K562 (cell line): ENCODE results near the gene NDUFAF5. TPM values are rescaled to one million over a fixed set of nuclear protein-coding genes. Genes with fewer than 3 reads are reported as not detected.

Experiments used
- BRD4 ChIP-seq: fragments of 200-600 bp; sonication (generic); IDR thresholded peaks from 2 replicates; pipeline ENCODE4 v1.6.1; 2017; ENCODE audit warnings: inconsistent platforms
- CAMTA2 ChIP-seq: fragments of 250-450 bp; sonication (Bioruptor Pico); conservative IDR thresholded peaks from 2 replicates; pipeline ENCODE4 v1.5.1; 2022
- ERF ChIP-seq: fragments of 450-650 bp; formaldehyde crosslinking; IDR thresholded peaks from 2 replicates; pipeline ENCODE4 v1.4.0; 2020; ENCODE audit warnings: mild to moderate bottlenecking, mixed read lengths
- HEY1 ChIP-seq: fragments of 250-450 bp; sonication (Bioruptor Pico); IDR thresholded peaks from 2 replicates; pipeline ENCODE4 v1.5.0; 2020; ENCODE audit warnings: mild to moderate bottlenecking, moderate library complexity, borderline replicate concordance
- KHSRP ChIP-seq: fragments of 450-650 bp; IDR thresholded peaks from 2 replicates; pipeline ENCODE4 v1.6.1; 2017
- MAFK ChIP-seq: IDR thresholded peaks from 2 replicates; pipeline ENCODE4 v1.6.1; 2011; ENCODE audit warnings: low read length, improper control_type of control experiment
- NCOA4 ChIP-seq: fragments of 450-650 bp; IDR thresholded peaks from 2 replicates; pipeline ENCODE4 v1.6.1; 2018; ENCODE audit warnings: mild to moderate bottlenecking; ENCODE audit not compliant: partially characterized antibody
- NR4A1 ChIP-seq, 2 experiments: fragments of 250-450 bp in 1 of 2; fragments of 450-650 bp in 1 of 2; sonication (Bioruptor Pico) in 1 of 2; IDR thresholded peaks; 2 replicates each; pipeline versions ENCODE4 v1.4.0 to v1.6.1; 2016 to 2020; ENCODE audit warnings: mild to moderate bottlenecking in 2 of 2, missing compliant biosample characterization in 1 of 2, missing genetic modification characterization in 1 of 2, moderate library complexity in 1 of 2
- POU5F1 ChIP-seq: fragments of 150-350 bp; IDR thresholded peaks from 2 replicates; pipeline ENCODE4 v1.6.1; 2014; ENCODE audit warnings: borderline replicate concordance, low read length, low read depth, mild to moderate bottlenecking; ENCODE audit not compliant: partially characterized antibody
- PTTG1 ChIP-seq: fragments of 450-650 bp; IDR thresholded peaks from 2 replicates; pipeline ENCODE4 v1.6.1; 2016; ENCODE audit warnings: low read depth, mild to moderate bottlenecking, missing genetic modification characterization, missing compliant biosample characterization
- RBM15 ChIP-seq: fragments of 200-400 bp; formaldehyde crosslinking; IDR thresholded peaks from 2 replicates; pipeline ENCODE4 v1.6.1; 2018; ENCODE audit warnings: mild to moderate bottlenecking, low read length, moderate library complexity; ENCODE audit not compliant: insufficient read depth
- RCOR1 ChIP-seq, 2 experiments: IDR thresholded peaks; 2 replicates each; pipeline ENCODE4 v1.6.1; 2012; ENCODE audit warnings: low read depth in 2 of 2, low read length in 2 of 2, borderline replicate concordance in 1 of 2, improper control_type of control experiment in 1 of 2
- polyA plus RNA-seq, 8 experiments: library from polyadenylated mRNA; depleted of rRNA in 4 of 8; stranded (reverse) in 5 of 8; unstranded in 3 of 8; fragments of >200 nt; fragmentation: Nextera tagmentation in 2 of 8; fragmentation: Illumina TruSeq in 1 of 8; extraction: Ambion mirVana in 2 of 8; extraction: Trizol in 1 of 8; gene quantifications; 2 replicates each; pipeline versions ENCODE4 v1.2.1 to v1.2.3, GENCODE V29; 2011 to 2014; ENCODE audit warnings: inconsistent platforms in 1 of 8, missing spikeins in 1 of 8
- total RNA-seq, 7 experiments: library from RNA; depleted of rRNA in 6 of 7; stranded (reverse); fragments of >200 nt in 6 of 7; fragmentation: Illumina TruSeq in 2 of 7; extraction: Trizol in 2 of 7; gene quantifications; 2 replicates each; pipeline versions ENCODE4 v1.2.1 to v1.2.3, GENCODE V29; 2011 to 2021; ENCODE audit warnings: low replicate concordance in 1 of 7
- TF ChIP-seq, protein P1 (sequence below): sonication (generic); formaldehyde crosslinking; IDR thresholded peaks from 2 replicates; pipeline ENCODE4 v1.8.1; 2023; ENCODE audit warnings: mild to moderate bottlenecking, missing genetic modification reagents, moderate library complexity
- TF ChIP-seq, protein P2 (sequence below): fragments of 200-800 bp; sonication (Bioruptor generic); IDR thresholded peaks from 2 replicates; pipeline ENCODE4 v1.6.1; 2017; ENCODE audit warnings: missing genetic modification characterization, missing compliant biosample characterization
- TF ChIP-seq, protein P3 (sequence below): fragments of 450-650 bp; IDR thresholded peaks from 2 replicates; pipeline ENCODE4 v1.6.1; 2016; ENCODE audit warnings: borderline replicate concordance
- TF ChIP-seq, protein P4 (sequence below): IDR thresholded peaks from 2 replicates; pipeline ENCODE4 v1.6.1; 2011; ENCODE audit warnings: borderline replicate concordance, low read depth, mild to moderate bottlenecking, moderate library complexity, low read length; ENCODE audit not compliant: insufficient read depth, poor library complexity, severe bottlenecking
- TF ChIP-seq, protein P5 (sequence below): sonication (generic); formaldehyde crosslinking; IDR thresholded peaks from 2 replicates; pipeline ENCODE4 v1.8.1; 2023; ENCODE audit warnings: mild to moderate bottlenecking, missing genetic modification reagents

Gene NDUFAF5
- total and polyA plus RNA-seq, 9 of the 15 experiments (the other 6 are each of a cell fraction or from before 2014, with no cell fraction given): 17.2 to 33.1 (median 27.3) TPM

DNA sequence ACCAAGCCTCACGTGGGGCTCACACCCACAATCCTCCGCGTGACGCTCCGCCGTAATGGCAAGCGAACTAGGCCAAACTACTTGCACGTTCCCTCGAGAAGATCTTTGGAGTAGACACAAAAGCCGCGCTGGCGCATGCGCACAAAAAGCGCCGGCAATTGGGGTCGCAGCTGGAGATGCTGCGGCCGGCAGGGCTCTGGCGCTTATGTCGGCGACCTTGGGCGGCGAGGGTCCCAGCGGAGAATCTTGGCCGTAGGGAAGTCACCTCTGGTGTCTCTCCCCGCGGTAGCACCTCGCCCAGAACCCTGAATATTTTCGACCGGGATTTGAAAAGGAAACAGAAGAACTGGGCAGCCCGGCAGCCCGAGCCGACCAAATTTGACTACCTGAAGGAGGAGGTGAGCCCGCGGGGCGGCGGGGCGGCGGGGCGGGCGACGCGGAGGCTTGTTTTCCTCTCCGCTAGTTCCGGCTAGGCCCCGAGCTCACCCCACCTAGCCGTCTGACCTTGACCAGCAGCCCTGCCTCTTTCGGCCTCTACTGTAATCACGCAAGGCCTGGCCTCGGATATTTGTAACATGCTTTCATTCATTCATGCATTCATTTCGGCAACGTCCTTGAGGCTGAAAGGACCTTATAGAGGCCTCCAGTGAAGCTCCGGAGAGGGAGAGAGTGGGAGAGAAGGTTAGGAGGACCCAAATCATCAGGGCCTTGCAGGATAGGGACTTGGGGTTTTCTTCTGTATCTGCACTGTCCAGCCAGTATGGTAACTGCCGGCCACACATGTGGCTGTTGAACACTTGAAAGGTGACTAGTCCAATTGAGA is at the start of gene NDUFAF5, which contains the start of gene ESF1 (continued):
- TF ChIP-seq, protein P1, sequence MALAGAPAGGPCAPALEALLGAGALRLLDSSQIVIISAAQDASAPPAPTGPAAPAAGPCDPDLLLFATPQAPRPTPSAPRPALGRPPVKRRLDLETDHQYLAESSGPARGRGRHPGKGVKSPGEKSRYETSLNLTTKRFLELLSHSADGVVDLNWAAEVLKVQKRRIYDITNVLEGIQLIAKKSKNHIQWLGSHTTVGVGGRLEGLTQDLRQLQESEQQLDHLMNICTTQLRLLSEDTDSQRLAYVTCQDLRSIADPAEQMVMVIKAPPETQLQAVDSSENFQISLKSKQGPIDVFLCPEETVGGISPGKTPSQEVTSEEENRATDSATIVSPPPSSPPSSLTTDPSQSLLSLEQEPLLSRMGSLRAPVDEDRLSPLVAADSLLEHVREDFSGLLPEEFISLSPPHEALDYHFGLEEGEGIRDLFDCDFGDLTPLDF (CRISPR knock-in tag): no peak
- TF ChIP-seq MAFK (no peak), HEY1 (CRISPR knock-in tag) (no peak), BRD4 (no peak), CAMTA2 (CRISPR knock-in tag) (no peak), NCOA4 (no peak), ERF (CRISPR knock-in tag) (no peak), PTTG1 (tag) (no peak), POU5F1 (peak; percentile 93), RBM15 (no peak), RCOR1 (IDR thresholded peaks at IDR 0.05; ENCODE audit: borderline replicate concordance in 1 of 2, low read depth in 2 of 2, low read length in 2 of 2) (peak in 1 of 2 experiments; percentile 49; a peak in 1 of 4 replicates), KHSRP (no peak), NR4A1 (CRISPR knock-in tag; IDR thresholded peaks at IDR 0.05) (no peak), NR4A1 (tag; IDR thresholded peaks at IDR 0.05) (no peak)
- TF ChIP-seq, protein P2, sequence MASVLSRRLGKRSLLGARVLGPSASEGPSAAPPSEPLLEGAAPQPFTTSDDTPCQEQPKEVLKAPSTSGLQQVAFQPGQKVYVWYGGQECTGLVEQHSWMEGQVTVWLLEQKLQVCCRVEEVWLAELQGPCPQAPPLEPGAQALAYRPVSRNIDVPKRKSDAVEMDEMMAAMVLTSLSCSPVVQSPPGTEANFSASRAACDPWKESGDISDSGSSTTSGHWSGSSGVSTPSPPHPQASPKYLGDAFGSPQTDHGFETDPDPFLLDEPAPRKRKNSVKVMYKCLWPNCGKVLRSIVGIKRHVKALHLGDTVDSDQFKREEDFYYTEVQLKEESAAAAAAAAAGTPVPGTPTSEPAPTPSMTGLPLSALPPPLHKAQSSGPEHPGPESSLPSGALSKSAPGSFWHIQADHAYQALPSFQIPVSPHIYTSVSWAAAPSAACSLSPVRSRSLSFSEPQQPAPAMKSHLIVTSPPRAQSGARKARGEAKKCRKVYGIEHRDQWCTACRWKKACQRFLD: no peak
- TF ChIP-seq, protein P3, sequence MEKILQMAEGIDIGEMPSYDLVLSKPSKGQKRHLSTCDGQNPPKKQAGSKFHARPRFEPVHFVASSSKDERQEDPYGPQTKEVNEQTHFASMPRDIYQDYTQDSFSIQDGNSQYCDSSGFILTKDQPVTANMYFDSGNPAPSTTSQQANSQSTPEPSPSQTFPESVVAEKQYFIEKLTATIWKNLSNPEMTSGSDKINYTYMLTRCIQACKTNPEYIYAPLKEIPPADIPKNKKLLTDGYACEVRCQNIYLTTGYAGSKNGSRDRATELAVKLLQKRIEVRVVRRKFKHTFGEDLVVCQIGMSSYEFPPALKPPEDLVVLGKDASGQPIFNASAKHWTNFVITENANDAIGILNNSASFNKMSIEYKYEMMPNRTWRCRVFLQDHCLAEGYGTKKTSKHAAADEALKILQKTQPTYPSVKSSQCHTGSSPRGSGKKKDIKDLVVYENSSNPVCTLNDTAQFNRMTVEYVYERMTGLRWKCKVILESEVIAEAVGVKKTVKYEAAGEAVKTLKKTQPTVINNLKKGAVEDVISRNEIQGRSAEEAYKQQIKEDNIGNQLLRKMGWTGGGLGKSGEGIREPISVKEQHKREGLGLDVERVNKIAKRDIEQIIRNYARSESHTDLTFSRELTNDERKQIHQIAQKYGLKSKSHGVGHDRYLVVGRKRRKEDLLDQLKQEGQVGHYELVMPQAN: peak; percentile 79
- TF ChIP-seq, protein P4, sequence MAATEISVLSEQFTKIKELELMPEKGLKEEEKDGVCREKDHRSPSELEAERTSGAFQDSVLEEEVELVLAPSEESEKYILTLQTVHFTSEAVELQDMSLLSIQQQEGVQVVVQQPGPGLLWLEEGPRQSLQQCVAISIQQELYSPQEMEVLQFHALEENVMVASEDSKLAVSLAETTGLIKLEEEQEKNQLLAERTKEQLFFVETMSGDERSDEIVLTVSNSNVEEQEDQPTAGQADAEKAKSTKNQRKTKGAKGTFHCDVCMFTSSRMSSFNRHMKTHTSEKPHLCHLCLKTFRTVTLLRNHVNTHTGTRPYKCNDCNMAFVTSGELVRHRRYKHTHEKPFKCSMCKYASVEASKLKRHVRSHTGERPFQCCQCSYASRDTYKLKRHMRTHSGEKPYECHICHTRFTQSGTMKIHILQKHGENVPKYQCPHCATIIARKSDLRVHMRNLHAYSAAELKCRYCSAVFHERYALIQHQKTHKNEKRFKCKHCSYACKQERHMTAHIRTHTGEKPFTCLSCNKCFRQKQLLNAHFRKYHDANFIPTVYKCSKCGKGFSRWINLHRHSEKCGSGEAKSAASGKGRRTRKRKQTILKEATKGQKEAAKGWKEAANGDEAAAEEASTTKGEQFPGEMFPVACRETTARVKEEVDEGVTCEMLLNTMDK: no peak
- TF ChIP-seq, protein P5, sequence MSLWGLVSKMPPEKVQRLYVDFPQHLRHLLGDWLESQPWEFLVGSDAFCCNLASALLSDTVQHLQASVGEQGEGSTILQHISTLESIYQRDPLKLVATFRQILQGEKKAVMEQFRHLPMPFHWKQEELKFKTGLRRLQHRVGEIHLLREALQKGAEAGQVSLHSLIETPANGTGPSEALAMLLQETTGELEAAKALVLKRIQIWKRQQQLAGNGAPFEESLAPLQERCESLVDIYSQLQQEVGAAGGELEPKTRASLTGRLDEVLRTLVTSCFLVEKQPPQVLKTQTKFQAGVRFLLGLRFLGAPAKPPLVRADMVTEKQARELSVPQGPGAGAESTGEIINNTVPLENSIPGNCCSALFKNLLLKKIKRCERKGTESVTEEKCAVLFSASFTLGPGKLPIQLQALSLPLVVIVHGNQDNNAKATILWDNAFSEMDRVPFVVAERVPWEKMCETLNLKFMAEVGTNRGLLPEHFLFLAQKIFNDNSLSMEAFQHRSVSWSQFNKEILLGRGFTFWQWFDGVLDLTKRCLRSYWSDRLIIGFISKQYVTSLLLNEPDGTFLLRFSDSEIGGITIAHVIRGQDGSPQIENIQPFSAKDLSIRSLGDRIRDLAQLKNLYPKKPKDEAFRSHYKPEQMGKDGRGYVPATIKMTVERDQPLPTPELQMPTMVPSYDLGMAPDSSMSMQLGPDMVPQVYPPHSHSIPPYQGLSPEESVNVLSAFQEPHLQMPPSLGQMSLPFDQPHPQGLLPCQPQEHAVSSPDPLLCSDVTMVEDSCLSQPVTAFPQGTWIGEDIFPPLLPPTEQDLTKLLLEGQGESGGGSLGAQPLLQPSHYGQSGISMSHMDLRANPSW (CRISPR knock-in tag): no peak
